NCI-H446 (cell line): Measurements from ENCODE around the gene DNM3.

Experiments used
- DNase-seq, 2 experiments: peaks; one replicate each; lab custom pipeline; 2025; lab: John Stamatoyannopoulos, UW

DNM3 gene

GRCh38 chr1:172328266-172328665 lies 487.0 kb downstream of the DNM3 start:
- DNase-seq = no peak

GRCh38 chr1:172332230-172332629 lies 490.9 kb downstream of the DNM3 start:
- no peak for DNase-seq

DNA sequence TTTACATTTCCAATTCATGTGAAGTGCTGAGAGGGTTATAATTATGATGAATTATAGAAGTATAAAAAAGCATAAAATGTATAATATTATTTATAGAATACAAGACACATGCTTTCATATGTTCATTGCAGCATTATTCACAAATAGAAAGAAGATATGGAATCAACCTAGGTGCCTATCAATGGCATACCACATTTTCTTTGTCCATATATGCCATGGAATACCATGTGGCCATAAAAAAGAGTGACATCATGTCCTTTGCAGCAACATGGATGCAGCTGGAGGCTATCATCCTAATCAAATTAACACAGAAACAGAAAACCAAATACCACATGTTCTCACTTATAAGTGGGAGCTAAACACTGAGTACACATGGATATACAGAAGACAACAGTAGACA lies 494.1 kb downstream of the DNM3 start:
- DNase-seq = no peak

GRCh38 chr1:172338295-172338735 lies 497.0 kb downstream of the DNM3 start:
- DNase-seq = no peak

- DNase-seq = no peak
Measured at GRCh38 chr1:172339842-172340241, 498.5 kb downstream of the DNM3 start.

DNA sequence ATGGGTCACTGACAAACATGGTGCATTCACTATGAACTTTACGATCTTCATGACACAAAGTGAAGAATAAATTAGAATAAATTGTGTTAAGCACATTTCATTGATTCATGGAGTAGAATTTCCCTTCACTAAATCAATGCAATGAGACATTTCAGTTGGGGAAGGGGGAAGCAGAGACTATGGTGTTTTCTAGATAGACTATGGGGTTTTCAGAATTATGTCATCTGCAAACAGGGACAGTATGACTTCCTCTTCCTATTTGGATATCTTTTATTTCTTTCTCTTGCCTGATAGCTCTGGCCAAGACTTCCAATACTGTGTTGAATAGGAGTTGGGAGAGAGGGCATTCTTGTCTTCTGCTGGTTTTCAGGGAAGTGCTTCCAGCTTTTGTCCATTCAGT lies 499.2 kb downstream of the DNM3 start:
- DNase-seq = no peak

DNA sequence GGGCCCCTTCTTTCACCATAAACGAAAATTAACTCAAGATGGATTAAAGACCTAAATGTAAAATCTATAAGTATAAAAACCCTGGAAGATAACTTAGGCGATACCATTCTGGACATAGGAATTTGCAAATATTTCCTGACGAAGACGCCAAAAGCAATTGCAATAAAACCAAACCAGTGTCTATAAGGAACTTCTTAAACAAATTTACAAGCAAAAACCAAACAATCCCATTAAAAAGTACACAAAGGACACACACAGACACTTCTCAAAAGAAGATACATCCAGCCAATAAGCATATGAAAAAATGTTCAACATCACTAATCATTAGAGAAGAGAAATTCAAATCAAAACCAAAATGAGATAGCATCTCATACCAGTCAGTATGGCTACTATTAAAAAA lies 500.4 kb downstream of the DNM3 start:
- DNase-seq = no peak

DNA sequence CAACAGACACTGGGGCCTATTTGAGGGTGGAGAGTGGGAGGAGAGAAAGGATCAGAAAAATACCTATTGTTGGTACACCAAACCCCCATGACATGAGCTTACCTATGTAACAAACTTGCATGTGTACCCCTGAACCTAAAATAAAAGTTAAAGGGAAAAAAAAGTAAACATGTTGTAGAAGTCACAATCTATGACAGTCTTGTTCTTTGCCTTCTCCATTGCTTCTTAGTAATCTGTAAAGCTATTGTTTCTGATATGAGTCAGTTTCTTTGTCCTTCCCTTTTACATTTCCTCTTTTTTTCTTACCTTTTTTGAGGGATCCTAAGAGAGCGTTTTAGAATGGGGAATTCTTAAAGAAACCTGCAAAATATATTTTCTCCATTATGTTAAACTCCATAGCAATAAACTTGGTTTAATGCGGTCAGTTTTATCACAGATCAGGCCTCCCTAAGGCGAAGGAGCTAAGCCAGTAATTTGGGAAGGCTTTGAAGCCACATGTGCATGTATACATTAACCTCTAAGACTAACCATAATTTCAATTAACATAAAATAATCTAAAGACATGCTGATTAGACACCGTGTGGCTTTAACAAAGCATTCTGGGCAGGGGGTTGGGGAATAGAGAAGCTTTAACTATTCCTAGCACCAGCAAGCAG lies 501.4 kb downstream of the DNM3 start:
- no peak for DNase-seq

- peak; percentile 93 to 95 for DNase-seq
Measured at GRCh38 chr1:172343240-172344160, 502.2 kb downstream of the DNM3 start.

DNA sequence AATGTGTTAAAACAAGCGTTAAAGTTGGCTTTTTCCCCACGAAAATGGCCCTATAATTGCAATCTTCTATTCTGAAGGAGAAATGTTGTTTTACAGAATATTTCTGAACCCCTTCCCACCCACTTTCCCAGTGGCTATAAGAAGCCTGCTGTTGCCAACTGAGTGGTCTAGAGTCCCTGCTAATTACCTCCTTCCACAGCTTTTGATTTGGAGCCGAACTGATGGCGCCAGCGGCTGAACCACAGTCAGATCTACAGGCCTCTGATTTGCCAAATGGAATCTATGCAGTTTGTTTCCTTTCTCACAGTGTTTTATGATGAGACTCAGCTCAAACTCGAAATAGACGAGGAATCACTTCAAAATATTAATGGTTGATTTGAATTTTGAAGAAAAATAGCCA lies 503.1 kb downstream of the DNM3 start:
- DNase-seq = peak; percentile 79 to 91

DNA sequence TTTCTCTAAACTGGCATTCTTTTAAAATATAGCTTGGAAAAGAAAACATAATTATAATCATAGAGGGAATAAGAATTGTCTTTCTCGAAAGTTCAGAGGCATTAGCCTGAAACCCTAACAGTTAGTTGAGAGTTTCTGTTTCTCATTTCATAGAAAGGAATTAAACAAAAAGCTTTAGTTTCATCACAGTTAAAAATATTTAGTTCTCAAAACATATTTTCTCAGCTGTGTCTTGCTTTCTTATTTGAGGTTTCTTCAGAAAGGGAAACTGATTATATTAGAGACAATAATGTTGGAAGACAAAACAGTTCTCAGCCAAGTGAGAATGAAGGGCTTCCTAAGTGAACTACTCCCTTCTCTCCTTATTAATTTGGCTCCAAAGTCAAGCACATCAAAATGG lies 503.8 kb downstream of the DNM3 start:
- DNase-seq = no peak

GRCh38 chr1:172347416-172347815 lies 506.1 kb downstream of the DNM3 start:
- no peak for DNase-seq

DNA sequence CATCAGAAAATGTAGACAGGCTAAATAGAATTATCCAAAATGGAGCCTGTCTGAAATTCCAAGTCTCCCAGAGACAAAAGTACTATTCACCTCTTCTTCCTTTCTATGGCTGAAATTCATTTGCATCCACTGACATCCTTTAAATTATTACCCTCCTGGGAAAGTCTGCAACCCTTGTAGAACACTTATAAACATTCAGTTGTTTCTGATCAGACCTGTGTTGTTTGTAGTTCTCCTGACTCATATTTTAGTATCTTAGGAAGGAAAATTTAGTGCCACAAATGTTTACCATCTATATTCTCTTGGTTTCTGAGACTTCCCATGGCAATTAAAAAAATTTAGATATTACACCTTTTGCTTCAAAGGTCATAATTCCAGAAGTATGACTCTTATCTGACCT lies 509.6 kb downstream of the DNM3 start:
- DNase-seq = no peak

DNA sequence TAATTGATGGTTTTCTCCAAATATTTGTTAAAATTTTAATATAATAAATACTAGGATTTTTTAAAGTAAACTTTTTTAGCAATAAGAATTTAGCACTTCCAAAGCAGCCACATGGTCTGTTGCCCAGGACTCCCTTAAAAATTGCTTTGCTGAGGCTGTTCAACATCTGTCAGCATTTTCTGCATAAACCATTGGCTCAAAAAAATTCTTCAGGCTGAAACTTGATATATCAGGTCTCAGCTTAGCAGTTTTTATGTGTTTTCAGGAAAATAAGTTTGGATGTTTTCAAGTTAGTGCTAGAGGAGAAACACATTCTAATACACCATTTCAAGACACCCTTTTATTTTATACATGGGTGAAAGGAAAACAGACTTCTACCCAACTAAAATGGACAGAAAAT lies 510.0 kb downstream of the DNM3 start:
- peak; percentile 18 to 43 for DNase-seq

DNA sequence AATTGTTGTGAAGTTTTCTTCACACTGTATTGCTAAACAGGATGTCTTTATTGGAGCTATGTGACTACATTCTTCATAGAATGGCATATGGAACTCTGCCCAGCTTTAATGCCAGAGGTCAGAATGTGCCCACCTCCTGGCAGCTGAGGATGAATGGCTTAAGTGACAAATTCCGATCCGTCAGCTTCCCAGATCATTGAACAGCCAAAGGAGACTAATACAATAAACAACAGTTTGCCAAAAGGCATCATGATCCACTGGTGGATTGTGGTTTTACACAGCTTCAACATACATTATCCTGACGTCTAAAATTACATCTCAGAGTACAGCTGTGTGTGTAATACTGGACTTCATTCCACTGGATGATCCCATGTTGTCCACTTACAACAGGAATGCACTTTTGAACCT lies 510.5 kb downstream of the DNM3 start:
- DNase-seq = no peak

GRCh38 chr1:172352435-172352834 lies 511.1 kb downstream of the DNM3 start:
- DNase-seq = no peak

GRCh38 chr1:172354291-172355274 lies 513.3 kb downstream of the DNM3 start:
- no peak for DNase-seq

GRCh38 chr1:172356620-172357019 lies 515.3 kb downstream of the DNM3 start:
- peak; percentile 15 to 55 for DNase-seq

GRCh38 chr1:172357753-172358385 lies 516.6 kb downstream of the DNM3 start:
- DNase-seq = no peak

DNA sequence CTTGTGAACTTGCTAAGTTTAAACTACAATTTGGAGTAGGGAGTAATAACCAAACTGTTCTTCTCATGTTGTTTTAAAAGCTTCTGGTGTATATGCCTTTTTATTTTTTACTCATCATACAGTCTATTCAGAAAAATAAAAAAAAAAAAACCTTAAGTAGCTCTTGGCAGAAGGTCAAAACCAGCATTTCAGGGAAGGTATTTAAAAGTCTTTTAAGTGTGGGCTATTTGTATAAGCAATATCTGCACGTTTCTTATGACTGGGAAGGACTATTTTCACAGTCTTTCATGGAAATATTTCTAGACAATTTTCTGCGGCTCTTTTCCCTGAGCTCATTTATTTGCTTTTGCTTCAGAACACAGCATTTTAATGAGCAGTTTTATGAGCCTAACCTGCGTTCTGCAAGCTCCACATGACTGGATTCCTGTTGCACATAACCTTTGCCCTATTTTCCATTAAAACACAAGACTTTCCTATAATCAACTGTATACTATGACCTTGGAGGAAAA lies 518.2 kb downstream of the DNM3 start:
- DNase-seq = peak; percentile 42 to 48

- DNase-seq = no peak
Measured at GRCh38 chr1:172360511-172360910, 519.2 kb downstream of the DNM3 start.
